HCT116 (cell line): ENCODE results near the gene GALNT11. TPM values are rescaled to one million over a fixed set of nuclear protein-coding genes. Genes with fewer than 3 reads are reported as not detected.

Experiments
- ATAC-seq: fragments of 200-7000 bp; cut with Tn5 transposase; 2 replicates; pipeline ENCODE4 v1.9.1; 2020; ENCODE audit warnings: mild to moderate bottlenecking, moderate library complexity
- BruUV-seq: library from RNA; stranded (reverse); fragments of 400-500 nt; replicated peaks from 2 replicates; lab custom pipeline; 2021; lab: Mats Ljungman, UMichigan
- CTCF ChIA-PET: fragments of 300-600 bp; sonication (Branson Sonifier 250); formaldehyde crosslinking; loops from one replicate; lab custom pipeline; 2021; ENCODE audit warnings: antibody characterized with exemption; lab: Charles Lee
- POLR2A ChIA-PET: fragments of 300-600, 350-600 bp; sonication (Branson Sonifier 250); formaldehyde crosslinking; loops from one replicate; lab custom pipeline; 2021; ENCODE audit warnings: antibody characterized with exemption; lab: Charles Lee
- RAD21 ChIA-PET, 2 experiments: fragments of 300-600 bp; sonication (Branson Sonifier 250); formaldehyde crosslinking; loops; one replicate each; lab custom pipeline; 2023; ENCODE audit warnings: low total read pairs in 2 of 2; ENCODE audit not compliant: uncharacterized antibody in 2 of 2, unreplicated experiment in 2 of 2, low non-redundant PET in 1 of 2; lab: Charles Lee
- DNase-seq: peaks from one replicate; pipeline ENCODE4 v3.0.0-alpha.2; 2010; ENCODE audit warnings: low read depth, low spot score
- H2AFZ ChIP-seq: fragments of 200-600 bp; shearing (Covaris generic), sonication (generic); 2 replicates; pipeline ENCODE4 v1.6.1; 2017; ENCODE audit warnings: low read depth, mixed run types, mixed read lengths, antibody characterized with exemption, low read length; ENCODE audit not compliant: poor library complexity, severe bottlenecking
- H3K27ac ChIP-seq: 2 replicates; pipeline ENCODE4 v1.5.1; 2012; ENCODE audit warnings: low read depth, low read length
- H3K27me3 ChIP-seq: fragments of 200-600 bp; sonication (generic); 2 replicates; pipeline ENCODE4 v1.6.1; 2016; ENCODE audit warnings: mixed run types, low read length, mixed read lengths; ENCODE audit not compliant: insufficient read depth
- H3K36me3 ChIP-seq, 2 experiments: fragments of 200-500 bp in 1 of 2; fragments of 200-600 bp in 1 of 2; sonication (Bioruptor generic) in 1 of 2; sonication (generic) in 1 of 2; 2 replicates each; pipeline versions ENCODE4 v1.5.1 to v1.6.1; 2014 to 2016; ENCODE audit warnings: low read length in 2 of 2, inconsistent platforms in 1 of 2, mixed read lengths in 1 of 2, mixed run types in 1 of 2; ENCODE audit not compliant: insufficient read depth in 2 of 2, control insufficient read depth in 1 of 2
- H3K4me1 ChIP-seq, 2 experiments: fragments of 200-600 bp in 1 of 2; sonication (generic) in 1 of 2; 2 replicates each; pipeline versions ENCODE4 v1.5.1 to v1.6.1; 2012 to 2017; ENCODE audit warnings: low read length in 2 of 2, inconsistent platforms in 1 of 2, mild to moderate bottlenecking in 1 of 2, mixed read lengths in 1 of 2, mixed run types in 1 of 2, moderate library complexity in 1 of 2; ENCODE audit not compliant: insufficient read depth in 2 of 2, control insufficient read depth in 1 of 2
- H3K4me2 ChIP-seq: fragments of 200-600 bp; sonication (generic); 2 replicates; pipeline ENCODE4 v1.6.1; 2017; ENCODE audit warnings: mixed run types, low read length, mixed read lengths
- H3K4me3 ChIP-seq, 2 experiments: fragments of 200-600 bp in 1 of 2; sonication (generic) in 1 of 2; replicated peaks in 1 of 2; 2 replicates each; pipeline ENCODE4 v1.5.1; 2011 to 2016; ENCODE audit warnings: low read length in 2 of 2, control low read depth in 1 of 2, low read depth in 1 of 2, mild to moderate bottlenecking in 1 of 2, mixed read lengths in 1 of 2, mixed run types in 1 of 2
- H3K79me2 ChIP-seq: fragments of 200-600 bp; sonication (generic); 2 replicates; pipeline ENCODE4 v1.6.1; 2017; ENCODE audit warnings: mild to moderate bottlenecking, mixed run types, low read length, moderate library complexity, mixed read lengths; ENCODE audit not compliant: insufficient read depth
- H3K9ac ChIP-seq: fragments of 200-600 bp; sonication (generic); 2 replicates; pipeline ENCODE4 v1.6.1; 2016; ENCODE audit warnings: low read length, mixed read lengths
- H3K9me2 ChIP-seq: fragments of 200-600 bp; sonication (generic), shearing (Covaris generic); 2 replicates; pipeline ENCODE4 v1.6.1; 2017; ENCODE audit warnings: mixed run types, mild to moderate bottlenecking, moderate library complexity; ENCODE audit not compliant: insufficient read depth
- H3K9me3 ChIP-seq, 2 experiments: fragments of 200-500 bp in 1 of 2; fragments of 200-600 bp in 1 of 2; sonication (Bioruptor generic) in 1 of 2; sonication (generic) in 1 of 2; 2 replicates each; pipeline ENCODE4 v1.6.1; 2014 to 2017; ENCODE audit warnings: low read length in 2 of 2, mixed read lengths in 2 of 2, inconsistent platforms in 1 of 2, low read depth in 1 of 2, mild to moderate bottlenecking in 1 of 2, mixed run types in 1 of 2, moderate library complexity in 1 of 2; ENCODE audit not compliant: control insufficient read depth in 1 of 2, insufficient read depth in 1 of 2
- H4K20me1 ChIP-seq: fragments of 200-600 bp; sonication (generic), shearing (Covaris generic); 2 replicates; pipeline ENCODE4 v1.6.1; 2017; ENCODE audit warnings: mixed run types, mild to moderate bottlenecking, moderate library complexity; ENCODE audit not compliant: insufficient read depth
- EGR1 ChIP-seq: IDR thresholded peaks from 2 replicates; pipeline ENCODE4 v1.6.1; 2012; ENCODE audit warnings: low read depth
- EZH2 ChIP-seq: fragments of 200-600 bp; sonication (generic); IDR thresholded peaks from 2 replicates; pipeline ENCODE4 v1.6.1; 2017; ENCODE audit warnings: antibody characterized with exemption, mixed run types
- EZH2phosphoT487 ChIP-seq: fragments of 200-600 bp; IDR thresholded peaks from 2 replicates; pipeline ENCODE4 v1.6.1; 2018; ENCODE audit warnings: antibody characterized with exemption, borderline replicate concordance
- FOSL1 ChIP-seq: IDR thresholded peaks from 2 replicates; pipeline ENCODE4 v1.6.1; 2012; ENCODE audit warnings: low read depth
- POLR2A ChIP-seq: IDR thresholded peaks from 2 replicates; pipeline ENCODE4 v1.7.0; 2011; ENCODE audit warnings: borderline replicate concordance; ENCODE audit not compliant: insufficient read depth, insufficient read length; ENCODE audit errors: extremely low read depth
- POLR2AphosphoS5 ChIP-seq: IDR thresholded peaks from 2 replicates; pipeline ENCODE4 v1.6.1; 2011; ENCODE audit warnings: mild to moderate bottlenecking, low read depth, low read length, moderate library complexity
- RAD21 ChIP-seq: IDR thresholded peaks from 2 replicates; pipeline ENCODE4 v1.6.1; 2012; ENCODE audit warnings: low read depth, mild to moderate bottlenecking
- SIN3A ChIP-seq: IDR thresholded peaks from 2 replicates; pipeline ENCODE4 v1.6.1; 2012; ENCODE audit warnings: low read depth
- TCF7L2 ChIP-seq: IDR thresholded peaks from 2 replicates; pipeline ENCODE4 v1.7.0; 2011; ENCODE audit warnings: borderline replicate concordance, inconsistent platforms; ENCODE audit not compliant: insufficient read depth, insufficient read length; ENCODE audit errors: extremely low read depth
- YY1 ChIP-seq: IDR thresholded peaks from 2 replicates; pipeline ENCODE4 v1.6.1; 2011; ENCODE audit warnings: low read length, low read depth, moderate library complexity, mild to moderate bottlenecking; ENCODE audit not compliant: insufficient replicate concordance; ENCODE audit errors: extremely low read depth
- ZFX ChIP-seq: fragments of 450-650 bp; IDR thresholded peaks from 2 replicates; pipeline ENCODE4 v1.6.1; 2017
- ZNF274 ChIP-seq: fragments of 200-500 bp; sonication (Bioruptor generic); IDR thresholded peaks from 2 replicates; pipeline ENCODE4 v1.6.1; 2014; ENCODE audit warnings: mild to moderate bottlenecking, low read depth, low read length, inconsistent platforms
- intact Hi-C: fragments of 100-400 bp; cut with micrococcal nuclease; formaldehyde crosslinking; loops from 2 replicates; pipeline ENCODE4 v1.10.0; 2022
- total RNA-seq: library from RNA; stranded (reverse); gene quantifications from one replicate; pipeline ENCODE4 v1.2.1, GENCODE V29; 2021; ENCODE audit not compliant: unreplicated experiment
- TF ChIP-seq, protein P1 (sequence below): IDR thresholded peaks from 2 replicates; pipeline ENCODE4 v1.6.1; 2012
- TF ChIP-seq, protein P2 (sequence below): IDR thresholded peaks from 2 replicates; pipeline ENCODE4 v1.6.1; 2012
- TF ChIP-seq, protein P3 (sequence below): IDR thresholded peaks from 2 replicates; pipeline ENCODE4 v1.6.1; 2011; ENCODE audit warnings: mild to moderate bottlenecking, low read length, moderate library complexity; ENCODE audit not compliant: insufficient replicate concordance; ENCODE audit errors: extremely low read depth
- TF ChIP-seq, protein P4 (sequence below), 3 experiments: fragments of 200-600 bp in 1 of 3; sonication (generic) in 1 of 3; IDR thresholded peaks in 2 of 3; conservative IDR thresholded peaks in 1 of 3; 2 replicates each; pipeline ENCODE4 v1.5.1; 2012 to 2017; ENCODE audit warnings: low read depth in 2 of 3, low read length in 2 of 3, antibody characterized with exemption in 1 of 3, borderline replicate concordance in 1 of 3, control low read depth in 1 of 3, mild to moderate bottlenecking in 1 of 3, mixed read lengths in 1 of 3, mixed run types in 1 of 3, moderate library complexity in 1 of 3; ENCODE audit not compliant: insufficient read depth in 1 of 3

GALNT11 gene
- total RNA-seq, 1 experiment from 2014 or later, result 28.9 TPM

DNA sequence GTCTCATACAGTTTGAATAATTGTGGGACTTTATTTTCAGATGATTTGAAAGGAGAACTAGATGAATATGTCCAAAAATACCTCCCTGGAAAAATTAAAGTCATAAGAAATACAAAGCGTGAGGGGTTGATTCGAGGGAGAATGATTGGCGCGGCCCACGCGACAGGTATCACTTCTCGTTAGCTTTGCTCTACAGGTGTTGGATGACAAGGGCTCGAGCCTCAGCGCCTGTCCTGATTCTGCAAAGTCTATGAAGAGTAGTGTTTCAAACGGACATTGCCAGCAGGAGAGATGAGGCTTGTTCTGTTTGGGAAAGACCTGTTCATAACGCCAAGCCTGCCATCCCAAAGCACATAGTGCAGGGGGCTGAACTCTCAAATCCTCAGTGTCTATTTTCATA, 79.7 kb downstream of the GALNT11 start:
- ChIA-PET CTCF (no interaction called here), RAD21 (no interaction called here), POLR2A (no interaction called here)
- ATAC-seq, result no peak
- H3K27ac ChIP-seq, result no peak overlapping the region
- H3K9me2 ChIP-seq, result no peaks in the 10 kb centered on the region
- H3K9ac ChIP-seq, result no peak overlapping the region
- H2AFZ ChIP-seq, result no peak overlapping the region
- H3K4me1 ChIP-seq, result no peaks in the 10 kb centered on the region
- H4K20me1 ChIP-seq, result no peaks in the 10 kb centered on the region
- no TSS peak for BruUV-seq
- no peaks in the 10 kb centered on the region for H3K27me3 ChIP-seq
- no peaks in the 10 kb centered on the region for H3K9me3 ChIP-seq
- no peak for TF ChIP-seq POLR2AphosphoS5
- H3K4me2 ChIP-seq, result no peak overlapping the region
- H3K79me2 ChIP-seq, result no peaks in the 10 kb centered on the region
- no peak for DNase-seq
- H3K4me3 ChIP-seq, result no peak overlapping the region
- intact Hi-C loops, result no loop called here
- peaks cover 0 to 4% of the 10 kb centered on the region in 2 experiments; a peak in 1 of 4 replicates for H3K36me3 ChIP-seq

DNA sequence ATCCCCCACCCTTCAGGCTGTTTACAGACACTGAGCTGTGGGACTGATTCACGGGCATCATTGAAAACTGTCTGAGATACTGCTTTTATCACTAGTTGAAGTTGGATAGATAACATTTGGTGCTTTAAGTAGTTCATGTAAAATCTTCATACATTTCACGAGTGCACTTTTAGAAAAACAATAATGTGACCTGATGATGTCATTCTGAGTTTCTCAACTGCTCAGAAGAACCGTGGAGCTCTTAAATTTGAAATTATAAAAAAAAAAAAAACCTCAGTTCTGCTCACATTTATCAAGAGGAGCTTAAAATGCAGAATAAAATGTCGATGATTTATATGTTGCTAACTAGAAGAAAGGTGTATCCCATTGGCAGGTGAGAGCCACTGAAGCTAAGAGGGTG, 81.5 kb downstream of the GALNT11 start:
- Histone ChIP-seq H3K9me3 (no peaks in the 10 kb centered on the region), H3K4me1 (no peaks in the 10 kb centered on the region), H4K20me1 (no peaks in the 10 kb centered on the region), H3K4me3 (no peak overlapping the region), H3K9me2 (no peaks in the 10 kb centered on the region), H2AFZ (no peak overlapping the region), H3K79me2 (no peaks in the 10 kb centered on the region), H3K9ac (no peak overlapping the region), H3K27ac (no peak overlapping the region), H3K27me3 (no peaks in the 10 kb centered on the region), H3K36me3 (peaks cover 0 to 9% of the 10 kb centered on the region in 2 experiments; a peak in 1 of 4 replicates), H3K4me2 (no peak overlapping the region)
- intact Hi-C loops, result no loop called here
- RAD21 ChIA-PET, result no interaction called here
- ATAC-seq, result no peak
- POLR2A ChIA-PET, result no interaction called here
- no peak for DNase-seq
- no TSS peak for BruUV-seq
- CTCF ChIA-PET, result no interaction called here
- TF ChIP-seq TCF7L2 (no peak), RAD21 (no peak), FOSL1 (no peak), EZH2phosphoT487 (no peak), POLR2A (no peak), POLR2AphosphoS5 (no peak), SIN3A (no peak), ZNF274 (no peak), EGR1 (no peak), YY1 (no peak), ZFX (no peak), EZH2 (no peak)
- TF ChIP-seq, protein P1, sequence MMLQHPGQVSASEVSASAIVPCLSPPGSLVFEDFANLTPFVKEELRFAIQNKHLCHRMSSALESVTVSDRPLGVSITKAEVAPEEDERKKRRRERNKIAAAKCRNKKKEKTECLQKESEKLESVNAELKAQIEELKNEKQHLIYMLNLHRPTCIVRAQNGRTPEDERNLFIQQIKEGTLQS, result no peak
- TF ChIP-seq, protein P2, sequence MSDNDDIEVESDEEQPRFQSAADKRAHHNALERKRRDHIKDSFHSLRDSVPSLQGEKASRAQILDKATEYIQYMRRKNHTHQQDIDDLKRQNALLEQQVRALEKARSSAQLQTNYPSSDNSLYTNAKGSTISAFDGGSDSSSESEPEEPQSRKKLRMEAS, result no peak
- TF ChIP-seq, protein P3, sequence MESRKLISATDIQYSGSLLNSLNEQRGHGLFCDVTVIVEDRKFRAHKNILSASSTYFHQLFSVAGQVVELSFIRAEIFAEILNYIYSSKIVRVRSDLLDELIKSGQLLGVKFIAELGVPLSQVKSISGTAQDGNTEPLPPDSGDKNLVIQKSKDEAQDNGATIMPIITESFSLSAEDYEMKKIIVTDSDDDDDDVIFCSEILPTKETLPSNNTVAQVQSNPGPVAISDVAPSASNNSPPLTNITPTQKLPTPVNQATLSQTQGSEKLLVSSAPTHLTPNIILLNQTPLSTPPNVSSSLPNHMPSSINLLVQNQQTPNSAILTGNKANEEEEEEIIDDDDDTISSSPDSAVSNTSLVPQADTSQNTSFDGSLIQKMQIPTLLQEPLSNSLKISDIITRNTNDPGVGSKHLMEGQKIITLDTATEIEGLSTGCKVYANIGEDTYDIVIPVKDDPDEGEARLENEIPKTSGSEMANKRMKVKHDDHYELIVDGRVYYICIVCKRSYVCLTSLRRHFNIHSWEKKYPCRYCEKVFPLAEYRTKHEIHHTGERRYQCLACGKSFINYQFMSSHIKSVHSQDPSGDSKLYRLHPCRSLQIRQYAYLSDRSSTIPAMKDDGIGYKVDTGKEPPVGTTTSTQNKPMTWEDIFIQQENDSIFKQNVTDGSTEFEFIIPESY, result no peak
- TF ChIP-seq, protein P4, sequence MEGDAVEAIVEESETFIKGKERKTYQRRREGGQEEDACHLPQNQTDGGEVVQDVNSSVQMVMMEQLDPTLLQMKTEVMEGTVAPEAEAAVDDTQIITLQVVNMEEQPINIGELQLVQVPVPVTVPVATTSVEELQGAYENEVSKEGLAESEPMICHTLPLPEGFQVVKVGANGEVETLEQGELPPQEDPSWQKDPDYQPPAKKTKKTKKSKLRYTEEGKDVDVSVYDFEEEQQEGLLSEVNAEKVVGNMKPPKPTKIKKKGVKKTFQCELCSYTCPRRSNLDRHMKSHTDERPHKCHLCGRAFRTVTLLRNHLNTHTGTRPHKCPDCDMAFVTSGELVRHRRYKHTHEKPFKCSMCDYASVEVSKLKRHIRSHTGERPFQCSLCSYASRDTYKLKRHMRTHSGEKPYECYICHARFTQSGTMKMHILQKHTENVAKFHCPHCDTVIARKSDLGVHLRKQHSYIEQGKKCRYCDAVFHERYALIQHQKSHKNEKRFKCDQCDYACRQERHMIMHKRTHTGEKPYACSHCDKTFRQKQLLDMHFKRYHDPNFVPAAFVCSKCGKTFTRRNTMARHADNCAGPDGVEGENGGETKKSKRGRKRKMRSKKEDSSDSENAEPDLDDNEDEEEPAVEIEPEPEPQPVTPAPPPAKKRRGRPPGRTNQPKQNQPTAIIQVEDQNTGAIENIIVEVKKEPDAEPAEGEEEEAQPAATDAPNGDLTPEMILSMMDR (IDR thresholded peaks at IDR 0.05 in 2 of 3, conservative IDR thresholded peaks at IDR 0.05 in 1 of 3; ENCODE audit: borderline replicate concordance in 1 of 3, insufficient read depth in 1 of 3, low read depth in 2 of 3, low read length in 2 of 3), result no peak
